GM12872 (cell line): ENCODE data around the gene FRAT2.

Experiments
- CTCF ChIP-seq: IDR thresholded peaks from 3 replicates; pipeline ENCODE4 v1.5.1; 2011; ENCODE audit warnings: low read depth, mild to moderate bottlenecking, low read length, moderate library complexity; ENCODE audit not compliant: insufficient read depth

FRAT2 gene

GRCh38 chr10:97307866-97308780, 26.4 kb downstream of the FRAT2 start:
- no peak for TF ChIP-seq CTCF

GRCh38 chr10:97307441-97307840, 27.1 kb downstream of the FRAT2 start:
- TF ChIP-seq CTCF, result no peak

- TF ChIP-seq CTCF, result no peak
Measured at GRCh38 chr10:97302088-97302791, 32.3 kb downstream of the FRAT2 start.

GRCh38 chr10:97300980-97301379, 33.5 kb downstream of the FRAT2 start:
- no peak for TF ChIP-seq CTCF

- TF ChIP-seq CTCF, result no peak
Measured at GRCh38 chr10:97298223-97298571, 36.3 kb downstream of the FRAT2 start.

- no peak for TF ChIP-seq CTCF
Measured at GRCh38 chr10:97297556-97298222, 36.8 kb downstream of the FRAT2 start.

- no peak for TF ChIP-seq CTCF
Measured at GRCh38 chr10:97292862-97293198, 41.7 kb downstream of the FRAT2 start.
